Measurements from ENCODE around the gene GHRH. TPM values are rescaled to one million over a fixed set of nuclear protein-coding genes. Genes with fewer than 3 reads are reported as not detected.

GHRH gene
- polyA plus RNA-seq, 1 experiment, result not detected

- CTCF ChIA-PET, result interaction anchor here (0.6 to 2.6 kb wide), 5 partner anchors 11 to 277 kb away, joined by 3 to 8 read pairs (median 4); no protein-coding TSS in a partner anchor
- POLR2A ChIA-PET, result no interaction called here
- DNase-seq (ENCODE audit: low read depth), result no peak
- Histone ChIP-seq H3K4me3 (ENCODE audit: low read depth, low read length) (no peak overlapping the region), H3K36me3 (ENCODE audit: control insufficient read depth, insufficient read depth, low read length) (no peaks in the 10 kb centered on the region), H3K27me3 (ENCODE audit: control insufficient read depth, insufficient read depth, low read length) (peaks cover 16% of the 10 kb centered on the region)
- TF ChIP-seq, protein P1, sequence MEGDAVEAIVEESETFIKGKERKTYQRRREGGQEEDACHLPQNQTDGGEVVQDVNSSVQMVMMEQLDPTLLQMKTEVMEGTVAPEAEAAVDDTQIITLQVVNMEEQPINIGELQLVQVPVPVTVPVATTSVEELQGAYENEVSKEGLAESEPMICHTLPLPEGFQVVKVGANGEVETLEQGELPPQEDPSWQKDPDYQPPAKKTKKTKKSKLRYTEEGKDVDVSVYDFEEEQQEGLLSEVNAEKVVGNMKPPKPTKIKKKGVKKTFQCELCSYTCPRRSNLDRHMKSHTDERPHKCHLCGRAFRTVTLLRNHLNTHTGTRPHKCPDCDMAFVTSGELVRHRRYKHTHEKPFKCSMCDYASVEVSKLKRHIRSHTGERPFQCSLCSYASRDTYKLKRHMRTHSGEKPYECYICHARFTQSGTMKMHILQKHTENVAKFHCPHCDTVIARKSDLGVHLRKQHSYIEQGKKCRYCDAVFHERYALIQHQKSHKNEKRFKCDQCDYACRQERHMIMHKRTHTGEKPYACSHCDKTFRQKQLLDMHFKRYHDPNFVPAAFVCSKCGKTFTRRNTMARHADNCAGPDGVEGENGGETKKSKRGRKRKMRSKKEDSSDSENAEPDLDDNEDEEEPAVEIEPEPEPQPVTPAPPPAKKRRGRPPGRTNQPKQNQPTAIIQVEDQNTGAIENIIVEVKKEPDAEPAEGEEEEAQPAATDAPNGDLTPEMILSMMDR (IDR thresholded peaks at IDR 0.05; ENCODE audit: insufficient read depth, low read depth, low read length), result no peak
Observed at GRCh38 chr20:37263686-37264085, 2.1 kb upstream of the GHRH start.

- POLR2A ChIA-PET, result no interaction called here
- CTCF ChIA-PET, result interaction anchor here (1.3 to 1.6 kb wide), 3 partner anchors 60 to 278 kb away, joined by 3 to 5 read pairs (median 4); no protein-coding TSS in a partner anchor
- H3K27me3 ChIP-seq (ENCODE audit: control insufficient read depth, insufficient read depth, low read length), result peaks cover 19% of the 10 kb centered on the region
- TF ChIP-seq, protein P1 (IDR thresholded peaks at IDR 0.05; ENCODE audit: insufficient read depth, low read depth, low read length), result no peak
- H3K4me3 ChIP-seq (ENCODE audit: low read depth, low read length), result no peak overlapping the region
- DNase-seq (ENCODE audit: low read depth), result no peak
- no peaks in the 10 kb centered on the region for H3K36me3 ChIP-seq (ENCODE audit: control insufficient read depth, insufficient read depth, low read length)
Observed at GRCh38 chr20:37262505-37262904, 891 bp upstream of the GHRH start.

DNA sequence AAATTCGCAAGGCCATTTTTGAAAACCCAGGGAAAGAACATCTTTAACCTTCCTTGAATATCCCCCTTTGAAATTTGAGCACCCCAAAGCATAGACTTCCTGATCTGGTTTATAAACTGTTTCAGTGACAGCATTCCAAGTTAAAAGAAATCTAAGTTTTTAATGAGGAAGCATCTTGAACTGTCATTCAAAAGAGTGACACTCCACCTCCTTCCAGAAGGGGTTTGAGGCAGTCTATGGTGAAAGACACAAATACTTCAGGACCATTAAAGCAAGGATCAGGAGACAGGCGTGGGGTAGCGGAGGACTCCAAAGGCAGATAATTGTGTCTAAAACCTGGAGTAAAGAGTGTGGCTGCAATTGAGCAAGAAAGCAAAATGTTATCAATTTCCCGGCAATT, 691 bp downstream of the GHRH start:
- no peak for DNase-seq (ENCODE audit: low read depth)
- Histone ChIP-seq H3K4me3 (ENCODE audit: low read depth, low read length) (no peak overlapping the region), H3K27me3 (ENCODE audit: control insufficient read depth, insufficient read depth, low read length) (peaks cover 20% of the 10 kb centered on the region), H3K36me3 (ENCODE audit: control insufficient read depth, insufficient read depth, low read length) (no peaks in the 10 kb centered on the region)
- ChIA-PET CTCF (interaction anchor here (1.0 kb wide), 1 partner anchor 8 kb away, joined by 4 read pairs; no protein-coding TSS in a partner anchor), POLR2A (no interaction called here)
- TF ChIP-seq, protein P1 (IDR thresholded peaks at IDR 0.05; ENCODE audit: insufficient read depth, low read depth, low read length), result no peak

- DNase-seq (ENCODE audit: low read depth), result no peak
- POLR2A ChIA-PET, result no interaction called here
- Histone ChIP-seq H3K4me3 (ENCODE audit: low read depth, low read length) (no peak overlapping the region), H3K36me3 (ENCODE audit: control insufficient read depth, insufficient read depth, low read length) (no peaks in the 10 kb centered on the region), H3K27me3 (ENCODE audit: control insufficient read depth, insufficient read depth, low read length) (peaks cover 20% of the 10 kb centered on the region)
- CTCF ChIA-PET, result interaction anchor here (1.0 to 1.3 kb wide), 3 partner anchors 9 to 10 kb away, joined by 3 to 4 read pairs (median 4); no protein-coding TSS in a partner anchor
- TF ChIP-seq, protein P1 (IDR thresholded peaks at IDR 0.05; ENCODE audit: insufficient read depth, low read depth, low read length), result no peak
Observed at GRCh38 chr20:37259865-37260264, 1.7 kb downstream of the GHRH start.

DNA sequence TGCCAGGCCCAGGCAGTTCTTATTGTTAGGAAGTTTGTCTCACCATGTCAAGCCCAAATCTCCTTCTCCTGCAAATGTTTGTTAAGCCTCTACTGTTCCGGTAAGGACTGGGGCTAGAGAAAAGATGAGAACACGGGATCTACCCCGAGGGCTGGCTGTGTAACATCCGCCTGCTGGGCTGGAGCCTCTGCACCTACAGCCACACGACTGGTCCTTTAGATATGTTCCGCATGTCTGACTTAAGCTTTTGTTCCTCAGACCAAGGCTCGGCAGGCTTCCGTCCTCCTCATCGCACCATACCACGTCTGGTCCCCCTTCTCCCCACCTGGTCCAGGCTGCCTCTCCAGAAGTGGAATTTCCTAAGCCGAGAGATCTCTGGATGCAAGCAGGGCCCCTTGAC, 2.6 kb downstream of the GHRH start:
- ChIA-PET CTCF (interaction anchor here (1.1 kb wide), 1 partner anchor 8 kb away, joined by 3 read pairs; no protein-coding TSS in a partner anchor), POLR2A (no interaction called here)
- TF ChIP-seq, protein P1 (IDR thresholded peaks at IDR 0.05; ENCODE audit: insufficient read depth, low read depth, low read length), result no peak
- H3K27me3 ChIP-seq (ENCODE audit: control insufficient read depth, insufficient read depth, low read length), result peaks cover 20% of the 10 kb centered on the region
- no peak for DNase-seq (ENCODE audit: low read depth)
- no peaks in the 10 kb centered on the region for H3K36me3 ChIP-seq (ENCODE audit: control insufficient read depth, insufficient read depth, low read length)
- no peak overlapping the region for H3K4me3 ChIP-seq (ENCODE audit: low read depth, low read length)
